ENCODE measurements around the gene KRT23.
"Not testable (repeated sequence)": the region's sequence is repeated elsewhere in the genome, so short reads cannot be mapped to it uniquely, and the experiment has no call there.

Gene KRT23

GRCh38 chr17:40938981-40939380, 1.5 kb upstream of the KRT23 start:
- Mint-ChIP-seq H3K9me3 (peaks cover 13% of the 10 kb centered on the region), H3K27me3 (peaks cover 4% of the 10 kb centered on the region)
- intact Hi-C loops (cut with micrococcal nuclease), result no loop called here

GRCh38 chr17:40936976-40937375, 470 bp downstream of the KRT23 start:
- Mint-ChIP-seq H3K36me3 (ENCODE audit: low read depth) (no peaks in the 10 kb centered on the region), H3K4me3 (no peak overlapping the region), H3K4me1 (ENCODE audit: low read depth) (peaks cover 13% of the 10 kb centered on the region), H3K27ac (no peak overlapping the region), H3K27me3 (peaks cover 6% of the 10 kb centered on the region), H3K9me3 (peaks cover under 1% of the 10 kb centered on the region)
- intact Hi-C loops (cut with micrococcal nuclease), result no loop called here

More at GRCh38 chr17:40938981-40939380, 1.5 kb upstream of the KRT23 start:
- peaks cover 20% of the 10 kb centered on the region for H3K4me1 Mint-ChIP-seq (ENCODE audit: low read depth)
- H3K36me3 Mint-ChIP-seq (ENCODE audit: low read depth), result no peaks in the 10 kb centered on the region
- no peak overlapping the region for H3K27ac Mint-ChIP-seq
- no peak overlapping the region for H3K4me3 Mint-ChIP-seq

- intact Hi-C loops (cut with micrococcal nuclease), result no loop called here
- Mint-ChIP-seq H3K27ac (no peak overlapping the region), H3K27me3 (peaks cover 6% of the 10 kb centered on the region), H3K4me3 (no peak overlapping the region), H3K36me3 (ENCODE audit: low read depth) (no peaks in the 10 kb centered on the region), H3K9me3 (no peaks in the 10 kb centered on the region), H3K4me1 (ENCODE audit: low read depth) (peaks cover 13% of the 10 kb centered on the region)
These were observed 942 bp downstream of the KRT23 start for GRCh38 chr17:40936437-40936971.

GRCh38 chr17:40935624-40936023, 1.8 kb downstream of the KRT23 start:
- H3K36me3 Mint-ChIP-seq (ENCODE audit: low read depth), result no peaks in the 10 kb centered on the region
- H3K9me3 Mint-ChIP-seq, result no peaks in the 10 kb centered on the region
- intact Hi-C loops (cut with micrococcal nuclease), result no loop called here
- peaks cover 13% of the 10 kb centered on the region for H3K4me1 Mint-ChIP-seq (ENCODE audit: low read depth)
- no peak overlapping the region for H3K27ac Mint-ChIP-seq
- no peak overlapping the region for H3K4me3 Mint-ChIP-seq
- H3K27me3 Mint-ChIP-seq, result peaks cover 10% of the 10 kb centered on the region

- H3K27ac Mint-ChIP-seq, result no peak overlapping the region
- H3K4me3 Mint-ChIP-seq, result no peak overlapping the region
- peaks cover 13% of the 10 kb centered on the region for H3K4me1 Mint-ChIP-seq (ENCODE audit: low read depth)
- H3K36me3 Mint-ChIP-seq (ENCODE audit: low read depth), result no peaks in the 10 kb centered on the region
- H3K27me3 Mint-ChIP-seq, result peaks cover 11% of the 10 kb centered on the region
- intact Hi-C loops (cut with micrococcal nuclease), result no loop called here
- no peaks in the 10 kb centered on the region for H3K9me3 Mint-ChIP-seq
These were observed 4.8 kb downstream of the KRT23 start for GRCh38 chr17:40932608-40933007.

GRCh38 chr17:40931311-40931710, 6.1 kb downstream of the KRT23 start:
- no peaks in the 10 kb centered on the region for H3K9me3 Mint-ChIP-seq
- H3K4me1 Mint-ChIP-seq (ENCODE audit: low read depth), result peaks cover 5% of the 10 kb centered on the region
- peaks cover 17% of the 10 kb centered on the region for H3K27me3 Mint-ChIP-seq
- intact Hi-C loops (cut with micrococcal nuclease), result no loop called here
- no peaks in the 10 kb centered on the region for H3K36me3 Mint-ChIP-seq (ENCODE audit: low read depth)
- H3K27ac Mint-ChIP-seq, result no peak overlapping the region
- no peak overlapping the region for H3K4me3 Mint-ChIP-seq

- Mint-ChIP-seq H3K27me3 (peaks cover 24% of the 10 kb centered on the region), H3K4me3 (no peak overlapping the region), H3K4me1 (ENCODE audit: low read depth) (peaks cover 15% of the 10 kb centered on the region), H3K36me3 (ENCODE audit: low read depth) (no peaks in the 10 kb centered on the region), H3K27ac (no peak overlapping the region), H3K9me3 (no peaks in the 10 kb centered on the region)
- intact Hi-C loops (cut with micrococcal nuclease), result no loop called here
These were observed 11.1 kb downstream of the KRT23 start for GRCh38 chr17:40926341-40926740.

GRCh38 chr17:40922239-40922638, 15.2 kb downstream of the KRT23 start:
- H3K27ac Mint-ChIP-seq, result peak overlapping the region; percentile 74
- peaks cover 15% of the 10 kb centered on the region for H3K4me1 Mint-ChIP-seq (ENCODE audit: low read depth)
- H3K36me3 Mint-ChIP-seq (ENCODE audit: low read depth), result no peaks in the 10 kb centered on the region
- intact Hi-C loops (cut with micrococcal nuclease), result no loop called here
- no peaks in the 10 kb centered on the region for H3K9me3 Mint-ChIP-seq
- peaks cover 19% of the 10 kb centered on the region for H3K27me3 Mint-ChIP-seq
- no peak overlapping the region for H3K4me3 Mint-ChIP-seq

- no peak overlapping the region for H3K27ac Mint-ChIP-seq
- no peak overlapping the region for H3K4me3 Mint-ChIP-seq
- H3K9me3 Mint-ChIP-seq, result no peaks in the 10 kb centered on the region
- H3K27me3 Mint-ChIP-seq, result peaks cover 10% of the 10 kb centered on the region
- intact Hi-C loops (cut with micrococcal nuclease), result no loop called here
- H3K4me1 Mint-ChIP-seq (ENCODE audit: low read depth), result peaks cover 20% of the 10 kb centered on the region
- H3K36me3 Mint-ChIP-seq (ENCODE audit: low read depth), result no peaks in the 10 kb centered on the region
These were observed 16.4 kb downstream of the KRT23 start for GRCh38 chr17:40921026-40921425.

- intact Hi-C loops (cut with micrococcal nuclease), result loop anchor here (10.0 kb wide), 1 partner anchor 278 kb away; no protein-coding TSS in a partner anchor
- H3K27me3 Mint-ChIP-seq, result not testable (repeated sequence)
These were observed 20.3 kb downstream of the KRT23 start for GRCh38 chr17:40917116-40917515.

GRCh38 chr17:40916366-40916765, 21.1 kb downstream of the KRT23 start:
- Mint-ChIP-seq H3K27ac (no peak overlapping the region), H3K27me3 (no peaks in the 10 kb centered on the region), H3K4me1 (ENCODE audit: low read depth) (peaks cover 45% of the 10 kb centered on the region), H3K9me3 (no peaks in the 10 kb centered on the region), H3K4me3 (no peak overlapping the region), H3K36me3 (ENCODE audit: low read depth) (no peaks in the 10 kb centered on the region)
- intact Hi-C loops (cut with micrococcal nuclease), result loop anchor here (10.0 kb wide), 1 partner anchor 278 kb away; no protein-coding TSS in a partner anchor

More at GRCh38 chr17:40917116-40917515, 20.3 kb downstream of the KRT23 start:
- H3K4me1 Mint-ChIP-seq (ENCODE audit: low read depth), result peaks cover 42% of the 10 kb centered on the region
- H3K36me3 Mint-ChIP-seq (ENCODE audit: low read depth); H3K9me3 Mint-ChIP-seq; H3K27ac Mint-ChIP-seq; H3K4me3 Mint-ChIP-seq: not testable (repeated sequence)

GRCh38 chr17:40915721-40916256, 21.7 kb downstream of the KRT23 start:
- no peaks in the 10 kb centered on the region for H3K9me3 Mint-ChIP-seq
- H3K27me3 Mint-ChIP-seq, result no peaks in the 10 kb centered on the region
- intact Hi-C loops (cut with micrococcal nuclease), result loop anchor here (2.0 to 10.0 kb wide), 2 partner anchors 279 to 749 kb away; no protein-coding TSS in a partner anchor
- H3K36me3 Mint-ChIP-seq (ENCODE audit: low read depth), result no peaks in the 10 kb centered on the region
- H3K4me1 Mint-ChIP-seq (ENCODE audit: low read depth), result peaks cover 45% of the 10 kb centered on the region
- no peak overlapping the region for H3K27ac Mint-ChIP-seq
- no peak overlapping the region for H3K4me3 Mint-ChIP-seq

- intact Hi-C loops (cut with micrococcal nuclease), result loop anchor here (2.0 to 10.0 kb wide), 2 partner anchors 280 to 750 kb away; no protein-coding TSS in a partner anchor
These were observed 22.2 kb downstream of the KRT23 start for GRCh38 chr17:40915199-40915661.

GRCh38 chr17:40914075-40914855, 23.2 kb downstream of the KRT23 start:
- H3K9me3 Mint-ChIP-seq, result no peaks in the 10 kb centered on the region
- H3K27me3 Mint-ChIP-seq, result no peaks in the 10 kb centered on the region
- peaks cover 53% of the 10 kb centered on the region for H3K4me1 Mint-ChIP-seq (ENCODE audit: low read depth)
- intact Hi-C loops (cut with micrococcal nuclease), result loop anchor here (2.0 to 10.0 kb wide), 2 partner anchors 281 to 751 kb away; no protein-coding TSS in a partner anchor
- no peak overlapping the region for H3K4me3 Mint-ChIP-seq
- no peaks in the 10 kb centered on the region for H3K36me3 Mint-ChIP-seq (ENCODE audit: low read depth)
- no peak overlapping the region for H3K27ac Mint-ChIP-seq

More at GRCh38 chr17:40915199-40915661, 22.2 kb downstream of the KRT23 start:
- Mint-ChIP-seq H3K36me3 (ENCODE audit: low read depth) (no peaks in the 10 kb centered on the region), H3K27ac (no peak overlapping the region), H3K27me3 (no peaks in the 10 kb centered on the region), H3K9me3 (no peaks in the 10 kb centered on the region), H3K4me3 (no peak overlapping the region), H3K4me1 (ENCODE audit: low read depth) (peaks cover 46% of the 10 kb centered on the region)
